KG1 (cell line): Measurements from ENCODE around the gene RXRB.

ENCODE experiments used
- DNase-seq: peaks from one replicate; lab custom pipeline; 2025; lab: John Stamatoyannopoulos, UW

RXRB gene

DNA sequence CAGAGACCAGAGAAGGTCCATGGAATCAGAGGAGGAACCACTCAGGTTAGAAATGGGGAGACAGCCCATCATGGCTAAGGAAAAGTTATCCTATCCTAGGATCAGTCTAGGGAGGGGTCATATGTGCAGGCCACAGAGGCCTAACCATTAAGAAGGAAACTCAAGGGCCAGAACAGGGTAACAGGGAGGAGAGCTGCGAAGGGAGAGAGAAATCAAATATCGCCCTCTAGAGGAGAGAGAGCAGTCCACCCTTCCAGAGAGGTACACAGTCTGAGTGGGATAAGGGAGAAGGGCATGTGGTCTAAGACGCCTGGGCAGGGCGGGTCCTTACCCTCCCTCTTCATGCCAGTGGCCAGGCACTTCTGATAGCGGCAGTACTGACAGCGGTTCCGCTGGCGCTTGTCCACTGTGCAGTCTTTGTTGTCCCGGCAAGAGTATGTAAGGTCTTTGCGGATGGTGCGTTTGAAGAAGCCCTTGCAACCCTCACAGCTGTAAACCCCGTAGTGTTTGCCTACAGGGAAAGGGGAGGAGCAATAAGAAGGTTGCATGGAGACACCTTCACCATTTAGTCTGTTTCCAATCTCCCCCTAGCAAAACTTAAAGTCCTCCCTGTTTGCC, 2.9 kb downstream of the RXRB start:
- no peak for DNase-seq

DNA sequence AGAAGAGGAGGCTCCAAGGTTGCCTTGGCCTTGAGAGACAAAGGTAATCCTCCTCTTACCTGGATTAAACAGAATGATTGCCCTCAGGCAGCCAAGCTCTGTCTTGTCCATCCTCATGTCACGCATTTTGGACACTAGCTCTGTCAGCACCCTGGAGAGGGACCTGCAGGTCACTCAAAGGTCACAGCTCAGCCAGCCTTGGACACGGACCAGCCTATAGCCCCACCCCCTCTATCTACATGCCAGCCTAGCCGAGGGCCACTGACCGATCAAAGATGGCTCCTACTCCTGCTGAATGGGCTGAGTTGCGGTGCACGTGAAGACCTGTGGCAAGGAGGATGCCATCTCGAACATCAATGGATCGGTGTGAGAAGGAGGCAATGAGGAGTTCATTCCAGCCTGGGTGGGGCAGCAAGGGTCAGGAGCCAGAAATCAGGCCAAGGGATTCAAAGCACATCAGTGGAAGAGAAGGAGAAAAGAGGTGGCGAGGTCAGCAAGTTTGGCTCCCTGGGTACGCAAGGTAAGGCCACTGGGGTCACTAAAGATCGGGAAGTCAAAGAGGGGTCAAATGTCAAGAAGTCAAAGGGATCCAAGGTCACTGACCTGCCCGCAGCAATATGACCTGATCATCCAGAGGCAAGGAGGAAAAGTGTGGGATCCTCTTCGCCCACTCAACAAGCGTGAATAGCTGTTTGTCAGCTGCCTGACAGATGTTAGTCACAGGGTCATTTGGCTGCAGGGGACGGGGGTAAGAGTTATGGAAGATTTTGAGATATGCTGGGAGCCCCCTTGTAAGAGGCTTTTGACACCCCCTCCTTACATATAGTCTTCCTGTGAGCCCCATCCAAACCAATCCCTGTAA, 4.9 kb downstream of the RXRB start:
- no peak for DNase-seq

DNA sequence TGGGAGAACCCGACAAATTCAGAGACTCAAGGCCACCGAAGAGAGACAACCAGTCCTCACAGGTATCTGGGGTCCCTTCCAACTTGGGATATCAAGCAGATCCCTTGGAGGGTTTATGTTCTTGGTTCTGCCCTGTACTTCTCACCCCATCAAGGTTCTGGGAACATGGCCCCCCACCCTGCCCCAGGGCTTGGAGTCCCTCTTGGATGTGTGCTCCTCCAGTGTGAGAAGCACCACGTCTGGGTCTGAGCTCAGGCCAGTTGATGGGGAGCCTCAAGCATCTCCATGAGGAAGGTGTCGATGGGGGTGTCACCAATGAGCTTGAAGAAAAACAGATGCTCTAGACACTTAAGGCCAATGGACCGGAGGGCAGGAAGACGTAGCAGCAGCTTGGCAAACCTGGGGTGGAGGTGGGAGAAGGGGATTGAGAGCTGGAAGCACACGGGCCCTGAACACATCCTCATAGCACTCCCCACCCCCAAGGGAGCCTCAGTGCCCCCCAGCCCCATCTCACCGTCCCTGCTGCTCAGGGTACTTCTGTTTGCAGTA, 6.0 kb downstream of the RXRB start:
- DNase-seq = no peak

DNA sequence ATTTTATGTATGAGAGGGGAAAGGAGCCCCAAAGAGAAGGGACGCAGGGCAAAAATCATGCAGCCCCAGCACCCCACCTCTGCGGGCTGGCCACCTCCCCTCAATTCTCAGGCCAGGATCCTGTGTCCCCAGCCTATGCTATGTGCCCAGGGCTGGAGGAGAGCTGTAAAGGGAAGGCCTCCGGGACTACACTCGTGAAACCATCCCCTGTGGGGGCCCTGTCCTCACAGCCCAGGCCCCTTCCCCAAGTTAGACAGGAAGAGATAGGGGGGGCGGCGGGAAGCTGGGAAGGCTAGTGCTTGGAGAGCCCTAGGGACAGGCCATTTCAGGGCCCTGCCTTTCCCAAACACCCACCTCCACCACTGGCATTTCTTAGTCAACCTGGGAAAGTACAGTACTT, 6.8 kb downstream of the RXRB start:
- DNase-seq = no peak

DNA sequence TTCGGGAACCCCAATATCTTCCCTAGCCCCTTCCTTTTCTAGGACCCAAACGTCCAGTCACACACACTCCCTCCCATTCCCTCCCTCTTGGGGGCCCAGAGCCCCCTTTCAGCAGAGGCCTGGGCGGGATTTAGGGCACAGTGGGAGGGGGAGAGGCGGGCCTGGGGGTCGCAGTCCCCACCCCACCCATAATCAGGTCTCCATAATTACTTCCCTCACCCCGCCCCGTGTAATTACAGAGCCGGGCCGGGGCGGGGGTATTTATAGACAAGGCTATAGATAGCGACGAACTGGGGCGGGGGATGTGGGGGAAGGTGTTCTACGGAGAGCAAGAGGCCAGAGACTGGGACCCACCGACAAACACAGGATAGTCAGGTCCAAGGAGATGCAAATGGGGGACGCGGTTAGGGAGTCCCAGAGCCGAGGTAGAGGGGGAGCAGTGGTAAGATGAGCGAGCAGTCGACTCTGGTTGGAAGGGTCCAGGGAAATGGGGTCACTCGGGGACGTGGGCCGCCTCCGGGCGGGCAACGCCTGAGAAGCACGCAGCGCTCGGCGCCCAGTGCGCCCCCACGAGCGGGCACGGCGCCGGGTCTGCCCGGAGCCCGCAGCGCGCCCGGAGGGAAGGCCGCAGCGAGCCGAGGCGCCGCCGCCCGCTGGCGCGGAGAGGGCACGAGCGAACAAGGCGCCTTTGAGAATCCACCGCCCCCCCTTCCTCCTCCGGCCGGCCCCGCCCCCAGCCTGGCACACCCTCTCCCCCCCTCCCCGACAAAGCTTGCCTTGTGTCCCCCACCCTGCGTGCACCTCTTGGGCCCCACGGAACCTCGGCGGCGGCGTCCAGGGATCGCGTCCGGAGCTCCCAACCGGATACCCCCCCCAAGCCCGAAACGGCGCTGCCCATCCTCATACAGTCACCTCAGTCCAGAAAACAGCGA, 7.5 kb downstream of the RXRB start:
- no peak for DNase-seq

DNA sequence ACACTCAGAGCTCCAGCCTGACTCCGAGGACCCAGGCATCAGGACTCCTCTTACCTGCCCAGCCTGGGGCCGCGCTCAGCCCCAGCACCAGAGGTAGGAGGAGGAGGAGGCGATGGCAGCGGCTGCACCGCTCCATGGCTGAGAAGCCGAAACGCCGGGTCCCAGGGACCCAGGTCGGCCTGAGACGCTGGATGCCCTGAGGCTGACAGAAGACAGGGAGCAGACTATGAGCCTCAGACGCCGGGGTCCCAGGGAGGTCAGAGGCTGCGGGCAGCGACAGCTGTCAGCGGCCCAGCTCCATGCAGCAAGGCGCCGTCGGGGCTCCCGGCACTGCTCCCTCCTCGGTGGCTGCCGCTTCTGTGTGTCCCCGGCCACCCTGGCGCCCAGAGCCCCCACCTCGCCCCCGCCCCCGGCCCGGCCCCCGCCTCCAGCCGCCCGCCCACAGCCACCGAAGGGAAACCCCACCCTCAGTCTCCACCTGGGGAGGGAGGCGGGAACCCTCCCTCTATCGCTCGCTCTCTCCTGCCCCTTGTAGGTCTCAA, 8.3 kb downstream of the RXRB start, which contains the start of gene COL11A2:
COL11A2 (minus strand) TSS at position 363 of the 542 bp plus-strand sequence; CDS start at position 136, 227 bp downstream.
- no peak for DNase-seq

DNA sequence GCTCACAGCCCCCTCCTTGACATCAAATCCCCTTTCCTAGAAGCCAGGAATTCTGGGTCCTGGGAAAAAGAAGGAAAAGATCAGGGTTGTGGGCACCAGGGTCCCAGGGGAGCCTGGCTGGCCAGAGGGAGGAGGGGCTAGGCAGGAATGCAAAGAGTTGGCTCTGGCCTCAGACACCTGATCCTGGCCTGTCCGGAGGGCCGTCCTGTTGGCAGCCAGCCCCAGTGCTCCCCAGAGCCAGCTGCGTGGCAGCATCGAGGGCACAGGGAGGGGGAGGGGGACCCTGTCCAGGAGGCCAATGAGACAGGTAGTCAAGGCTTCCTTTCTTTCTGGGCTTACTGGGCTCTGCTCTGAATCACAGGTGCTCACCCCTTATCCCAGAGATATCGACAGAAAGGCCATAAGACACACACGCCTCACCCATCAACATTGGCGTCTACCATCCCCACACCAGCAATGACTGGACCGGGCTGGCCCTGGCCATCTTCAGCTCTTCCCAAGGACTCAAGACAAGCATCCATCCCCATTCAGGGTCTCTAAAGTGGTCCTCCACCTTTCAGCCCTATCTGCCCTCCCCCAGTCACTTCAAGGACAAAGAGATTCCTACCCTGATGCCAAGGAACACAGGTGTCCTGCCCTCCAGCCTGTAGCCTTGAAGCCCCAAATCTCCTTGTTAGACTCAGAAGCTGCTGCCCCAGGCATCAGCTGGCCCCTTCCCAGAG, 8.9 kb downstream of the RXRB start:
- no peak for DNase-seq

DNA sequence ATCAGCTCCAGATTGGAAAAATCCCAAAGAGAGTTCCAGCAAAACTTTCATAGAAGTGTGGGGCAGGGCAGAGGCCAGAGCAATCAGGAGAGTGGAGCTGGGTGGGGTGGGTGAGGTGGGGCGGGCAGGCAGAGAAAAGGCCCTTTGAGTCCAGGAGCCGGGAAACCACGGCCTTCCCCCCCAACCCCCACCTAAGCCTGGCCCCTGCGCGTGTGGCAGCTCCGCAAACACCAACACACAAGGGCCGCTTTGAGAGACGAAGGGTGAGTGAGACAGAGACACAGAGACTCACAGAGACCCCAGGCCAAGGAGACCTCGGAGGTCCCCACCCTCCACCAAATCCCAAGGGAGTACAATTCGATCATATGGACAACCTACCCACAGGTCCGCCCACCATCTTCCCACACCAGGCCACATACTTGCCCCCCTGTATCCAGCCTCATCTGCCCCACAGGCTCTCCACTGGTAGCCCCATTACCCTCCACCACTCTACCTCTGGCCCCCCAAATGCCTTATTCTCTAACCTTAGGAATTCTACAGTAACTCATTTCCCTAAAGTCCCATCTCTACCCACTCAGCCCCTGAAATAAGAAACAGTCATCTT, 9.9 kb downstream of the RXRB start:
- no peak for DNase-seq

DNA sequence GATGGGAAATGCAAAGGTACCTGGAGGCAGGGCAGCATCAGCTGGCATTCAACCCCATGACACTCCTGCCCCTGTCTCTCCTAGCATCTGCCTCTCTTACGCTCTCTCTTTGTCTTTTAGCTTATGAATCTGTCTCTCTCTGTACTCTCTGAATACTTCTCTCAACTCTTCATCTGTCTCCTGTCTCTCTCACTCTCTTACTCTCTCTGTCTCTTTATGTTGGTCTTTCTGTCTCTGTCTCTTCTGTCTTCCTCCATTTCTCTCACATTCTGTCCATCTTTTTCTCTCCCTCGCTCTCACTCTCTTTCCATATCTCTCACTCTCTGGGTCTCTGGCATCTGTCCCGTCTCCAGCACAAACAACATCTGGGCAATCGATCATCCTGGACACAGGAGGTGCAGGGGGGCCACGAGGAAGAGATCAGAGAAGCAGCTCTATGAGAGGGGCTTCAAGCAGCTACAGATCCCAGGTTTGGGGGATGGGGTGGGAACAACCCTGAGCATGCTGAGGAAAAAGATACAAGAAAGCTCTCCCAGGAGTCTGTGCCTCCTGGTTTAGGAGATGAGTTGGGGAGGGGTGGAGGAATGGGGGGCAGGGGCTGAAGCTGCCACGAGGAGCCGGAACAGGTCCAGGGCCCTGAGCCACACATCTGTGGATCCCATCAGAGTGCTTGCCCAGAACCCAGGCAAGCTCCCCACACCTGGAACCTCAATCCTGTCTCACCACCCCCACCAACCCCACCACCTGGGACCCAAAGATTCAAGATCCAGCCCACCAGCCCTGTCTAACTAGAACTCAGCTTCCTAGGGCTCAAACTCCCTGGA, 10.6 kb downstream of the RXRB start:
- no peak for DNase-seq

DNA sequence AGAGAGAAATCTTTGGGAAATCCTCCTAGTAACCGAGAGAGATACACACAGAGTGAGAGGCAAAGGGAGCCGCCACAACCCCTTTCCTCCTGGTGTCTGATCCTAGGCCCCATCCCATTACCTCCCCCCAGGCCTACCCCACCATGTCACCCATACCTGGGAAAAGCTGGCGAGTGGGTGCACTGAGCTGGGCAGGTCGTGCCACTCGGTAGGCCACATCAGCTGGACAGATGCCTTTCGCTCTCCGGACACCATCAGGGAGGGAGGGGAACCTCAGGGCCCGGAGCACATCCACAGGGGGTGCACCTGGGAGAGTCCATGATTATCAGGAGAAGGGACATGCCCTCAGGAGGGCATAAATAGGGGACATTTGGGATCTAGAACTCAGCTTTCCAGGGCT, 11.3 kb downstream of the RXRB start:
- DNase-seq = no peak

DNA sequence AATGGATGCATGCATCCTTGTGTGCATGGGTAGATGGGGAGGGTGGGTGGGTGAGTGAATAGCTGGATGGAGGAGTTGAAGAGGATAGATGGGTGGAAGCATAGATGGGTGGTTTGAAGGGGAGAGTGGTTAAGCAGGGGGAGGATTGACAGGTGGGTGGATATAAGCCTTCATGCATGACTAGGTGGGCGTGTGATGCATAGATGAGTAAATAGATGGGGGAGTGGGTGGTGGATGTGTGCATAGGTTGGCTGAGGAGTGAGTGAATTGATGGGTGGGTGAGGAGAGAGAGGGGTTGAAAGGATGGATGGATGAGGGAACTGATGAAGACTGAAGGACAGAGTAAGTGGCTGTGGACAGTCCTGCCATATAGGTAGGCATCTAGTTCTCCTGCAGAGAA, 12.7 kb downstream of the RXRB start:
- DNase-seq = no peak

DNA sequence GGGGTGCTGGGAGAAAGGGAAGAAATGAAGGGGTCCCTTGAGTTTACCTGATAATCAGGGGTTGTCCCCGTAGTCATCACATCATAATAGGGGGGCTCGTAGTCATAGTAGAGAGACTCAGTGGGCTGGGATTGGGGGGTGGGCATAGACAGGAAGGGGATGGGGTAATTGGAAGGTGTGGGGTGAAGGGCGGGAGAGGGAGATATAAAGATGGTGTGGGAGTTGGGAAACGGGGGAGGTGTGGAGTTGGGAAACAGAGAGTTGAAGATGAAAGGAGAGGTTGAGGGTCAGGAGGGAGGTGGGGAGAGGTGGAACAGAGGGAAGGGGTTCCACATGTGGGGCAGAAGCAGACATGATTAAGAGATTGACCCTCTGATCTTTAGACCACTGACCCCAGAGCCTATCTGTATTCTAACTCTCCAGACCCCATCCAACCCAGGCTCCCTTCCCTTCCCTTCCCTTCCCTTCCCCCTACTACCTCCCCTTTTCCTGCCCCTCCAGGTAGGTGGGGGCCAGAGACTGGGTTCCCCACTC, 14.7 kb downstream of the RXRB start:
- no peak for DNase-seq

DNA sequence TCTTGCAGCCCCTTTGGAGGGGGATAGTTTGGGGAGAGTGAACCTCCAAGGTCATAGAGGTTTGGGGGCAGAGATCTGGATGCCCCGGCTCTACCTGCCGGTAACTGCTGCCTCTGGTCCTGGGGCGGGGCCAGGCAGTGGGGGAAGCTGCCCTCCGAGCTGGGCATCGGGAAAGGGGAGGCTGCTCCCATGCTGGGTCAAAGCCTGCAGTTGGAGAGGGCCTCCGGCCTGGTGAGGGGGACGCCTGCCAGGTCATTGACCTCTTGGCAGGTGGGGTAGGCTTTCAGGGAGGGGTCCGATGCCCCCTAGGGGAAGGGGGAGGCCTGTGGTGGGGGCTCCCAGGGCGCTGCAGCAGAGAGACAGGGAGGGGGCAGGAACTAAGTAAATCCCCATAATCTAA, 15.3 kb downstream of the RXRB start:
- no peak for DNase-seq

DNA sequence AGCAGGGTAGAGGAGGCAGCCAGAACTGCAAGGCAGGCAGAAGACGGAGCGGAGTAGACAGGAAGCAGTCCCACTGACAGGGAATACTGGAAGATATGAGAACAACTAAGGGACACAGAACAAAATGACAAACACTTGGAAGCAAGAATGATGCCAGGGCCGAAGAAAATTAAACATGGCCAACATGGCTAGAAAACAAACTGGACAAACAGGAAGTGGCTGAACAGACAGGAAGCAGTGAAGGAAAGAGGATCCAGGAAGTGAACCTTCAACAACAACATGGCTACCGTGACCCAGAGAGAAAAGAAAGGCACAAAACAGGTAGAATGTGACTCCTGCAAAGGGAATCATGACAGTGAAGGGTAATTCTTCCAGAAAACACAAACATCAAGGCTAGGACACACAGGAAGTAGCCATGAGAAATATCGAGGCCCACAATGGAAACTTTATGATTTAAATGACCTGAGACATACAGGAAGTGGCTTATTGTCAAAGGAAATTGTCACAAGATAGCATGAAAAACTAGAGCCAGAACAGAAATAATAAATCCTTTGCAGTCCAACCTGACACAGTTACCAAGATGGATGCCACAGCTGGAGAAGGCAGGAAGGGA, 17.3 kb downstream of the RXRB start:
- peak; percentile 43 for DNase-seq

DNA sequence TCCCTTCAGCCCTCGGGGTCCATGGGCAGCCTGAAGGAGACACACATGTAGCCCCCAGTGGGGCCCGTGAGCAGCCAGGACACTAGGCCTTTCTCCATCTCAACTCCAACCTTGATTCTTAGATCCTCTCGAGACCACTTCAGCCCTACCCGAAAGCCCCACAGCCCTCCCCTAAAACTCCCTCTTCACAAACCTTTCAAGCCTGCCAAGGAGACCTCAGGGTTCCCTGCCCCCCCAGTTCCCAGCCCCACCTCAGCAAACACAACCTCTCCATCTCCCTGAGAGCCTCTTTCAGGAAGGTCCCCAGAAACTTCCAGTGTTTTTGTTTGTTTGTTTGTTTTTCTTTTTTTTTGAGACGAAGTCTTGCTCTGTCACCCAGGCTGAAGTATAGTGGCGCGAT, 19.3 kb downstream of the RXRB start:
- no peak for DNase-seq

DNA sequence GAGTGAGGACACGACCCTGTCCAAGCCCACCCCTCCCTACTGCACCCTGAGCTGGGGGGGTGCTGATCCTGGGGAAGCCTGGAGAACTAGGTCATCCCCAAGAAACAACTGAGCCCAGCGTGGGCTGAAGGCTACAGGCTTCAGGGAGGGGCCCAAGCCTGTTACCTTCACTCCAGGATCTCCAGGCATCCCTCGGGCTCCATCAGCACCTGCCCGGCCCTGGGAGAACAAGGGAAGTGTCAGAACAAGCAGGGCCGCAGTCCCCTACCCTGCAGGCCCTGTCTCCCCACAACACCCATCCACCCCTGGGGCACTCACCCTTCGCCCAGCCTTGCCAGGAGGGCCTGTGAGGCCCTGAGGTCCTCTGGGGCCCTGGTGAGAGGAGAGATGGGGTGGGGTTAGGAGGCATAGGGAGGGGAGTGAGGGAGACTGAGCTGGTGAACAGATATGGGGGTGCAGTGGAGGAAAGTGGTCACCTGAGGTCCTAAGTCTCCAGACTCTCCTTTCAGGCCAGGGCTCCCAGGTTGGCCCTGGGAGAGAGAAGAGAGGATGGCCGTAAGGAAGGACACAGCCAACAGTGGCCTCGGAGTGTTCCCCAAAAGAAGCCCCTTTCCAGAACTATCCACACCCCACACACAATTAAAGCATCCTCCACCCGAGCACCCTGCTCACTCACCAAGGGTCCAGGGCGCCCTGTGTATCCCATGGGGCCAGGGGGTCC, 21.6 kb downstream of the RXRB start:
- no peak for DNase-seq

DNA sequence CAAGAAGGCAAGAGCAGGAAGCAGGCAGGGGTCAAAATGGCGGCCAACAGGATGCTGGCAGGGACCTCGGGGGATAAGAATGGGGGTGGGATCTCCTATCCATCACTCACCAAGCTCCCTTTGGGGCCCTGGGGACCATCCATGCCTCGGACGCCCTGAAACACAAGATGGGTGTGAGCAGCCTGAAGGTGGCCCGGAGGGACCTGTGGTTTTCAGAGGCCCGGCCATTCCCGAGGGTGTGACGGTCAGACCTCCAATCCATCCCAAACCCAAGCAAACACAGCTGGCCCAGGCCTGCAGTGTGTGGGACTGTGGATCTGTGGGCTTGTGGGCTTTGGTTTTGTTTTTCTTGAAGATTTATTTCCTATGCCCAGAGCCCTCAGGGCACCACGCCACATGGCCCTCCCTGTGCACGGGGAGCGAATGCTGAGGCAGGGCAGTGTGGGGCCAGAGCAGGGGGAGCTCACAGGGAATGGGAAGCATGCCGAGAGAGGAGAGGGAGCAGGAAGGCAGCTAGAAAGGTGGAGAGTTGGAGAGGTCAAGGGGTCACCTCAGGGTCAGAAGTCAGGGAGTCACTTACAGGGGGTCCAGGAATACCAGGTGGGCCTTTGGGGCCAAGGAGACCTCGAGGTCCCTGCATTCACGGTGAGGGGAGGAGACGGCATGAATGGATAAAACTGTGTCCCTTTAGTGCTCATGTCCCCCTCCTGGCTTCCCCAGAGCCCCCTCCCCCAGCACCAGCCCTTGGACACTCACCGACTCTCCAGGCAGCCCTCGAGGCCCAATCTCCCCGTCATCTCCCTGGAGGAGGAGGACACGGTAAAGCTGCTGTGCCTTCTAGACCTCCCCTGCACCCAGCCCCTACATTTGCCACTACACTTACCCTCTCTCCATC, 22.7 kb downstream of the RXRB start:
- DNase-seq = no peak
